HG03039 (cell line): Measurements from ENCODE around the gene KCNMA1.

ENCODE experiments used
- ATAC-seq: cut with Tn5 transposase; IDR thresholded peaks from one replicate; pipeline ENCODE4 v1.9.1; 2021; ENCODE audit warnings: mild to moderate bottlenecking, moderate library complexity; ENCODE audit not compliant: unreplicated experiment

Gene KCNMA1

DNA sequence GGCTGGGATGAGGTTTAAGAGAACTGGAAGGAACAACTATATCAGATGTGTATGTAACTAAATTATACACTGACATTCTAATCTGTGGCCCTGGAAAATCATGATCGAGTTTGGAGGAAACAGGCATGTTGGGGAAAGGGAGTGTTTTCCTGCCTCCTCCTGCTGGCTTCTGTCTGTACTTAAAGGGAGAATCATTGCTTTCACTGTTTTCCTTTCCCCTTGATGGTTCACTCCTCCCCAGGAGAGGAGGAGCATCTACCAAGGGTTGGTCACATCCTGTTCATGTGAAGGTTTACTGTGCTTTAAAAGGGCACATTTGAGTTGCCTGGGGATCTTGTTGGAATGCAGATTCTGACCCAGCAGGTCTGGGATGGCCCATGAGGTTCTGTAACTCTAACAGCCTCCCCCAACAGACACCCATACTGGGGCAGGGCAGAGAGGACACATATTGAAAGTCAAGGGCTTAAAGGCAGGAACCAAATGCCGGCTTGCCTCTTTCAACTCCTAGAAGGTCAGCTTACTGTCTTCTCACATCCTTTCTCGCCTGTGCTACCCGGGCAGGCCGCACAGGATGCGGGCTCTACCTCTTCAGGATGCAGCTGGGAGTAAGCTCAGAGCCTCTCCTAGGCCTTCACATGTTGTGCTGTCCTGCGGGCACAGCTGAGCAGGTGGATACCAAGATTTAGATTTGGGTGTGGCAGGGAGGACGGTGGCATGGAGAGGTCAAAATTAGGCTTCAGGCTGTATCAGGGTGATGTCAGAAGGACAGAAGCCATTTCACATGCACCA is 694.8 kb downstream of the KCNMA1 start:
- ATAC-seq = no peak

DNA sequence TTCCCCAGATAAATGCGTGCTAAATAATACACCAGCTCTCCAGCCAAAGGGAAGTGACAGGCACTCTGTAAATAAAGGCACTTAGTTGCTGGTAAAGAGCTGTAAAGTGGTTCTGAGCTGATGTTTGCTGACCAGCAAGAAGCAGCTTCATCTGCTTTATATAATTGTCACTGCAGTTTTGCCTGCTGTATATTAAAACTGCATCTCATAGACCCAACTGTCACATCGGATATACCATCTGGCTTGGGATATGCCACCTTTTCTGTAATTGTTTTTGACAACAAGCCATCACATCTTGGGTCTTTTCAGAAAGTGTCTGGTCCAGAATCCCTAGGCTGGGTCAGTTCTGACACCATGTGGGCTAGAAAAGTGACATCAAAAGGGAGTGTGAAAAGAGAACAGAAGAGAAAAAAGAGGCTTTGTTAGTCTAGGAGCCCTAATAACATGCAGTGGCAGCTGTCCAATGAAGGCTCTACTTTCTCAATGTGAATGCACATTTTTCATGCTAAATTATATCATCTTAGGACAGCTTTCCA is 697.6 kb downstream of the KCNMA1 start:
- no peak for ATAC-seq

DNA sequence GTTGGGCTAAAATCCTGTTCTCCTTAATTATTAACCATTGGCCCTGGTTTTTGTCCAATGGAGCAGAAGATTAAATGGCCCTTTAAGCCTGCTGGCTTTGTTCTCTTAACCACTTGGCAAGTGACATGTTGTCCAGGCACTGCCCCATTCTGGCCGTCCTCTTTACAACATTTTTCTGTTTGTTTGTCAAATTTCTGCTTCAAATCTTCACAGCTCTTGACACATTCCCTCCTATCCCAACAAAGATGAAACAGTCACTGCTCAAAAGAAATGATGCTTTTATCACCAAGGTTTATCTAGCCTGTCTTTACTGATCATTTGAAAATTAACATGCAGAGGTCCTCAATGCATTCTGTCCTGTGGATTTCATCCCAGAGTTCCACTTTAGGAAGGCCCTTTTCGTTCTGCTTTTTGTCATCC is 700.4 kb downstream of the KCNMA1 start:
- no peak for ATAC-seq

DNA sequence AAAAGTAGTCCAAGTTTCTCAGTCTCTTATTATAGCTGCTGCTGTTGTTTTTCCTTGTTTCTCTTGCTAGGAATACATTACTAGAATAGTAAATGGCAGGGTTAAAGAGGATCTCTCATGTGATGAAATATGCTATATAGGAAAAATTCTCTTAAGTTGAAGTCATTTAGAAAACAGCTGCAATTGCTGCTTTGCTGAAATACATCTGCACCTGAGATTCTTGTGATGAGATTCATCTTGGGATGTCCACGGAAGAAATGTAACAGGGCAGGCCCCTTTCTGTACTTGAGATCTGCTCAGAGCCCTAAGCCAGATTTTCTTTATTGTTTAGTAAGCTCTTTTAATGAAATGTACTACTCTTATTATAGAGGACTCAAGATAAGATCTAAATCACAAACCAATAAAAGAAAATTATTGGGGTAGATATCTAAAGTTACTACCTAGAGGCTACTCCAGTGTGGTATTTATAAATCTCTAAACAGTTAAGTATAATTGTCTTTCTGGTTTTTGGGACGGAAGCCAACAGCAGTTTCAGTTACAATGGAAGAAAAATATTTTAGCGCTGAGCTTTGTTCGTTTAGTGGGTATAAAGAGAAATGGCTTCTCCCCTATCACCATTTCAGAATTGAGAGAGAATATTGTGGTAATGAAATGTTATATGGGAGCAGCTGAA is 701.5 kb downstream of the KCNMA1 start:
- no peak for ATAC-seq

DNA sequence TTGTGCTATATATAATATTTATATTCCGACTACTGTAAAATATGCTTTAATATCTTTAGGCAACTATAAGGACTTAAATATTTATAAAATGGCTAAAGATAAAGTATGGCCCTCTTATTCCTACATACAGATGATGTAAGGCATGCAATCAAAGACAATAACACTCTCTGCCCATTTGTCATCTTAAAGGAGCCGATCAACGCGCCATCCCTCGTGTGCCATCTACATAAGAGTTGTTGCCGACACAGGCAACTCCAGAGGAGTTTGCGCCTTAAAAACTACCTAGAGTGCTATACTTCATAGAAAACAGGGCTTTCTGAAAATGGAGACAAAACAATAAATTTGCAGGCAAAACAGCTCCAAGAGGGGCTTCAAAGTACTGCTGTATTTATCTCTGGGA is 709.0 kb downstream of the KCNMA1 start:
- ATAC-seq = no peak

DNA sequence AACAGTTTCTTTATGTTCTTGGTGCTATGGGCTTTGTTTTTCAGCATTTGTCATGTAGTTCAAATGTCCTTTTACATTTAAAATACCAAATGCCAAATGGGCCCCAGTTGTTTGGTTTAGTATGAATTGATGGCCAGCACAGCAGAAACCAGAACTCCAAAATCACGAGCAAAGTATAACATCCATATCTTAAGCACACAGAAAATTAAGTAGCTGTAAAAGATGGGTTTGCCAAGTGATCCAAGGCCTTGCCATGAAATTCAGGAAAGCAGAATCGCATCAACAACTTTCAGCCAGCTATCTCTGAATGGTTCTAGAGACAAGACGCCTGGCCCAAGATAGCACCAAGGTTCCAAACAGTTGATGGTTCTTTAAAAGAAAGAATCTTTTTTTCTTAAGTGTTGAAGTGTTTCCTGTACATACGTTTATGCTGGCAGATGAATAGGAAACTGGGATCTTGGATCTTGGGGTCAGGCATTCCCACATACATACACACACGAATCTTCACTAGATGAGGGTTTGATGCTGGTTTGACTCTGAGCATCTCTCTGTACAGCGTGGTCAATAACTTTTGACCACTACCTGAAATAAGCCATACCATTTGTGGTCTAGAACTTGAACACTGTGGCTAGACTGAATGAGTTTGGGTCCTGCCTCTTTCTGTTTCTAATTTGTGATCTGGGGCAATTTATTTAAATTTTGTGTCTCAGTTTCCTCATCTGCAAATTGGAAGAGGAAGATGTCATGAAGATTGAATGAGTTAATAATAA is 711.8 kb downstream of the KCNMA1 start:
- ATAC-seq = no peak

DNA sequence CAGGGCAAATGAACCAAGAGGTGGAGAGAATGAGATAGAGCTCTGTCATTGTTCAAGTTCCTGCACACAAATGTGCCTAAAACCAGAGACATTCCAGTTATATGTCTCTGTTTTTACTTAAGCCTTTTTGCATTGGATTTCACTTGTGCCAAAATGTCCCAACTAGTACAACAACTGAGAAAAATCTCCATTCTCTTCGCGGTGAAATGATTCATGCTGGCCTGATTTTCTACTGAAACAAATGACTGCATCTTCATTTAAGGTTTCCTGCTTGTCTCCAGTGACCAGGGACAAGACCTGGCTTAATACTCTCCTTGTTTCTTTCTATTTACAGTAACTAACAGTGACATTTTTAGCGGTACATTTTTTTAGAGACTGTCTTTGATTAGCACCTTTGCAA is 714.9 kb downstream of the KCNMA1 start:
- ATAC-seq = no peak

DNA sequence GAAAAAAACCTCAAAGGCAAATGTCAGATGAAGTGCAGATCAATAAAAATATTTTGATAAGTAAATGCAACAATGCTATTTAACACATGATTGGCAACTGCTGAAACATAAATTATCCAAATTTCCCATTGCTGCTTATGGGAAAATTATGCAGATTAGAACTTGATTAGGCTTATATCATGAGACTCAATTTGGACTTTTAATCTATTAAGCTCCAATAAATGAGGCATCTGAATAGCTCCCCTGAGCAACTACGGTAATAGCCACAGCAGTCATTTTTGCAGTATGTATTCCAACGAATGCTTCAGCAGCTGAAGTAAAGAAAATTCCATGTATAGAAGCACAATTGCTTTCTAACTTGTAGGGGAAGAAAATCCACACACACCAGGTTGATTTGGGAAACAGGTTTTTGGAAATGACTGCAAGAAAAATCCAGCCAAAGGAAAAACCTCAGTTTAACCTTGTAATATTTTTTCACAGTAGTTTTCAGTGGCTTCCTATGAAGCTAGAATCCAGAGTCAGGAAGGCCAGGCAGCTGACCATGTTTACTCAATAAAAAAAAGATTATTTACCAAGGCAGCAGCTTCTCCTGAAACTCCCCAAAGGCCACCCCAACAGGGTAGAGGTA is 716.1 kb downstream of the KCNMA1 start:
- no peak for ATAC-seq

DNA sequence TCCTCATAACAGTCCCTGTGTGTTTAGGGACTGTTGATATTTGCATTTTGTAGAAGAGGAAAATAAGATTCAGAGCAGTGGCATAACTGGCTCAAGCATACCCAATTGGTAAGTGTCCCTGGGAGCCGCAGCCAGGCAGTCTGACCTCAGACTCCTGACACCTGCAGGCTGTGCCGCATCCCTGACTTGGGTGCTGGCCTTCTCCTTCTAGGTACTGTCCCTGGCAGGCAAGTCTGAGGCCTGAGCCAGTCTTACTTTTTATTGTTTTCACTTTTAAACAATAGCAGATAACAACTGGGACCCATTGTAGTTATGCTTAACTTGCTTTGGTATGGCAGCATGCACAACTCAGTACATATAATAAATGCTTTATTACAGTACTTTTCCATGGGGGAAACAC is 717.0 kb downstream of the KCNMA1 start:
- ATAC-seq = no peak

DNA sequence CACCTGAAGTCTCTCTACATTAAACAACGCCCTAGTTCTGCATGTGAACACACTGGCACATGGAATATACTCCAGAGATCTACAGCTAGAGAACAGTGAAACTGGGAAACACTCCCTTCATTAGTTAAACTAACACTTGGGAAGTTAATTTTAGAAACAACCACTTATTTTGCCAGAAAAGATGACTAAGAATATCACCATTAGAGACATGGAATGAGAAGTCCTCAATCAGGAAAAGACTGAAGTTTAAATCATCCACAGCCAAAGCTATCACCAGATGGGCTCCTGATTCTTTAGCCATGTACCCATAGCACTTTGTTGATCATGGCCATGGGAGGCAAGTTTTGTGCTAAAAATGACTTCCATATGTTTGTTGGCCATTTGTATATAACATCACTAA is 719.5 kb downstream of the KCNMA1 start:
- no peak for ATAC-seq

DNA sequence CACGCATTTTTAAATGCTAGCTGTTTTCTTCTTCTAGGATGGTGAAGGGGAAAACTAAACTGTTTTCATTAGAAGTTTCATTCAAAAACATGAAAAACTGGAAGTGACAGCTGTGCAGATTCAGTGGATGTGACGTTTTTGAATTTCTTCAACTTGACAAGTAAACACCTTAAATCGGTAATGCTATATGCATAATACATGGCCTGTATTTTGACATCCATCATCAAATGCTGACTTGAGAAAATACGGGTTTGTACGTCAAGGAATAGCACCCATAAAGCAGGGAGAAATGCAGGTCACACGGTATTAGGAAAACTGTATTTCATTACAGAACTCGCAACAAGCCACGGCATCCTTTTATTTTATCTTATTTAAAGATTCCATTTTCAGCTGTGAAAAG is 720.5 kb downstream of the KCNMA1 start:
- no peak for ATAC-seq

DNA sequence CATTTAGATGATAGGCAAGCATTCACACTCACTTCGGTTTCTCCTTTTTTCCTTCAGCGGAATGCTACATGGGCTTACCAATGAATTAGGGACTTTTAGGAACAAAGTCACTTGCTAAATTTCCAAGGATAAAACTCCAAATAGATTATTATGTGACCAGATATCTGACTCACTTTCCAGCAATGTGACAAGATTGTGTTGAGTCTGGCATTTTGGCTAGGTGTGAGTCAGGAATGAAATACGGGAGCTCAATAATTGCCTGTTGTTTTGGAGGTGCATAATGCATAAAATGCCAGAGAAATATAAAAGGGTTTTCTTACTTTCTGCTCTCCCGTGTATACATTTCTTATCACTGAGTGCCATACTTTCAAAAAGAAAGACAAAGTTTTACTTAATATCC is 721.1 kb downstream of the KCNMA1 start:
- no peak for ATAC-seq

DNA sequence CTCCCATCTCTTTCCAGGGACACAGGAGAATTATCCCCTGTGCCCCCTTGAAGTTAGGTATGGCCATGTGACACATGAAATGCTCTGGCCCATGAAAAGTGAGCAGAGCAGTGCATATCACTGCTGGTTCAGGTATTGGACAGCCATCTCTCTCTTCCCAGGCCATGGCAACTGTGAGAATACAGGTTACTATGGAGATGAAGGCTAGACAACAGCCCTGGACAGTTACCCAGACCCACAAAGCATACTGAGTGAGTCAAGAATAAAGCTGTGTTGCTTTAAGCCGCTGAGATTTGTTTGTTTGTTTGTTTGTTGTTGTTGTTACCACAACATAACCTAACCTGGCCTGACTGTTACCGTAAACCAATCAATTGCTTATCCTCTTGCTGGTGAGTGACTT is 722.3 kb downstream of the KCNMA1 start:
- ATAC-seq = no peak

DNA sequence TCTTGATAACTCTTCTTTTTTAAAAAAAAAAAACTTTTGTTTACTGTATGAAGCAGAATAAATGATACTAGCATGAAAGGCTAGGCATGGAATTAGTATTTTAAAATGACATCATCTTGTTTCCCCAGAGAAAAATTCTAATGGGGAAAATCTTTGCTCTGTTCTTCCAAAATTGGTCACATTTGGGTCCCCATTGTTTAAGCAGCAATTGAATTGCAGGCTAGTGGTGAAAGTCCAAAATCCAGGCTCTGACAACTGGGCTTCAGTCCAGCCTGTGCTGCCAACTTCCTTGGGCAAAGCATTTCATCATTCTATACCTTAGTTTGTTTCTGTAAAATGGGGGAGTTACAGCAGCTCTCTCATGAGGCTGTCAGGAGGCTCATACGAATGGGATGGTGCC is 726.4 kb downstream of the KCNMA1 start:
- ATAC-seq = no peak

DNA sequence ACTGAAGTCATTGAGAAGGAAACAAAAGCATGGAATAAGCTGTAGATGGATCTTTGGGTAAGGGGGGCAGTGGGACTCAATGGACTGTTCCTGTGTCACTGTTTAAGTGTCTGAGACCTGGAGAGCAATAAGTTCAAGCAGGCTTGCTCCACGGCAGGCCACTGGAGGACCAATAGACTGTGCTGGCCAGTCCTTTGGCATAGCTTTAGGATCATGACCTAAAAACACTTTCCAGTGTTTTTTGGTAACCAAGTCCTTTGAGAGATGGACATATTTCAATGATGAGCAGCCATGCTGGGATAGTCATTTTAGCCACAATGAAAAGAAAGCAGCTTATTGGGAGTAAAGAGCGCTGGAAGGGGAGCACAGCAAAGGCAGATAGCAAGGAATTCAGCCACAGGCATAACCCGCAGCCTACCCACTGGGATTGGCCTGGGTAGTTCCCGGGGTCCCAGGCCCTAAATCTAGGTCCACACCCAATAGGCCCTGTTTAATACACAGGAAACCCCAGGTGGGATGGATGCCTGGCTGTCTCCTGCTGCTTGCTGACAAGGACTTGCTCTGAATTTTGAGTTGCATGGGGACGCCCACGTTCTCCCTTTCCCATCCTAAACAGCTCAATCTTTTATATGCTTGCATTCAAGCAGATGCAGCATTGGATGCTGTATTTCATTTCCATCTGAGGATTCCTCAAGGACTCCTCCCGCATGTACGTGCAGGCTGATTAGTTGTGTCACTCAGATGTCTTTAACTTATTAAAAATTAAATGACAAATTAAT is 727.2 kb downstream of the KCNMA1 start:
- no peak for ATAC-seq

DNA sequence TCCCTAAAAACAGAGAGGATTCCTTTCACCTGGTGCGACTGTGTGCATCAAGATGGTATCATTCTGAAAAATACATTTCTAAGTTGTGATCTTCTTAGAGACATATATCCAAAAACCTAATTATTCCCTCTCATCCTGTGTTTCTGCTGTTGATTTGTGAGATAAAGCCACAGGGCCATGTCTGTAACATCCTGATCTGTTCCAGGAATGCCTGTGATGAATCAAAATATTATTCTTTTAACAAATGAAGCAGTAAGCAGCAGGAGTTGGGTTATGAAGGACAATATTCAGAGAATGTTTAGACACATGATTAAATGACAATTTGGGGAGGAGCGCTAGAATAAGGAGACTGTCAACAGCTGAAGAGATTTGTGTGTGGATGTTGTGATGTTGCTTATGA is 731.4 kb downstream of the KCNMA1 start:
- no peak for ATAC-seq

DNA sequence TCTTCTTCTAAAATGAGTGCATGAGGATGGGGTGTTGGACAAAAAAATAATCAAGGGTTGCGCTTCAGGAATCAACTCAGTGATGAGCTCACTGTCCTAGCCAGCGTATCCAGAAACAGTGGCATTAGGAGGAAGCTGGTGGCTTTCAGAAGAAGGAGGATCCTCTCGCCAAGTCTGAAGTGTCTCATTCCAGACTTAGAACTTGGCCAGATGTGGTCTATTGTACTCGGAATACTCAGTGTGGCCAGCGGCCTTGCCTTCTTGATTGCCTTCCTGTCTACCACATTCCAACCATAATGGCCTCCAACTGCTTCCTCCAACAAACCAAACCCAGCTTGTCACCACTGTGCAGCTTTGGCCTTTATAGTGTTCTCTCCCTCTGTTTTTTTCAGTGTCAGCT is 732.4 kb downstream of the KCNMA1 start:
- no peak for ATAC-seq

DNA sequence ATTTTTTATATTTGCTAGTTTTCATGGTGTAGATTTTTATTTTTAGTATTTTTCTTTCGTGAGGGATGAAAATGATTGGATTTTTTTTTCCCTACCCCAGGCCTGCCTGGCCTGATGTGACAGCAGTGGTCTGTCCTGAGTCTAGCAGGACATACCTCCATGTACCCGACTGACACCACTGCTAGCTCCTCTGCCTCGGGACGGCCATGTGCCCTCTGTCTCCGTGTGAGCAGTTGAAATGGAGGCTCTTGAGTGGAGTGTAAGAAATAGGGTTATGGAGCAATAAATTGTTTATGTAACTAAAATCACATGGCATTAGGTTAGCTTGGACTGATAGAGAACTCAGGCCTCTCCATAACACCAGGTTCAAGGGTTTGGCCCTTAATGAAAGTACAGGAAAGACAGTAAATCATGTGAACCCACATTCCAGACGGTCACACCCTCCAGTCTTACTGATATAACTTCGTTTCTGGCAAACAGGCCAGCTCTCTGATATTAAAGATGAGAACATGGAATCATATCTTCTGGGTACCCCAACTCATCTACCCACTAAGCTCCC is 734.1 kb downstream of the KCNMA1 start:
- no peak for ATAC-seq

DNA sequence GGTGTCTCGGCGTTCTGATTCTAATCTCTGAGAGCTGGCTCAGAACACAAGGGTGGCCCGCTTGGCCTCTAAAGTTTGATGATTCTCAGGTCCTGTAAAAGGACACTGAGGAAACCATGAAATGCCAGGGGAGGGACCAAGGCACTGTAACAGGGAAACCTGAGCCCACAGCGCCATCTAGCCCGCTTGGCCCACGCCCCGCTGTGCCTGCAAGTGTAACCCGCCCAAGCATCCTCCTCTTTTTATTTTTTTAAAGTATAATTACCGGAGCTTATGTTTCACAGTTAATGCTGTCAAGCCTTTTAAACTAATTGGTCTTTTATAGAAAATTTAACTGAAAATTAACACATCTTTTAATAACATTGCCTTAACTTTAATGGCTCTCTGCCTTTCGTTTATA is 734.7 kb downstream of the KCNMA1 start:
- no peak for ATAC-seq

DNA sequence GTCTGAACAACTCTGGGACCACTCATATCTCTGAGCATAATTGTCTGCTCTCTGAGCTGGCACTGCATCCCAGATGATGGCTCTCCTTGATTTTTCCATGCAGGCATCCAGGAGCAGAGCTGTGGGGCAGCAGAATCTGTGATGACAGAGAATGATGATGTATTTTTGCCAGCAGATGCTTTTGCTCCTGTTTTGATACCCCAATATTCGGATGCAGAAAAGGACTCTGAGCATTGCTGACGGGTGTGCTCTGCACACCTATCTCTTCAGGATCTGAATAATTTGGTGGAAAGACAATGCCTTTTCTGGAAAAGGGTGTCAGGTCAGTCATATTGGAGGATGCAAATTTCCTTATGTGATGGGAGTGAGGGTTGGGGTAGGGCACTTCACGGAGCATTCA is 735.9 kb downstream of the KCNMA1 start:
- ATAC-seq = no peak
